Endothelial cell of umbilical vein (primary cell): ENCODE data around the gene CD53. TPM values are rescaled to one million over a fixed set of nuclear protein-coding genes. Genes with fewer than 3 reads are reported as not detected.

Experiments used
- BruUV-seq: library from RNA; stranded (reverse); fragments of 400-500 nt; replicated peaks from 2 replicates; lab custom pipeline; 2021; lab: Mats Ljungman, UMichigan
- CTCF ChIA-PET: fragments of 300-600, 350-600 bp; sonication (Branson Sonifier 250); formaldehyde crosslinking; loops from one replicate; lab custom pipeline; 2021; ENCODE audit warnings: antibody characterized with exemption, inconsistent platforms; lab: Charles Lee
- POLR2A ChIA-PET: fragments of 300-600, 350-600 bp; sonication (Branson Sonifier 250); formaldehyde crosslinking; loops from one replicate; lab custom pipeline; 2021; ENCODE audit warnings: antibody characterized with exemption, inconsistent platforms; lab: Charles Lee
- DNase-seq: peaks from one replicate; pipeline ENCODE4 v3.0.0-alpha.2; 2011; ENCODE audit warnings: low read depth, low spot score
- FAIRE-seq: peaks from 2 replicates; lab custom pipeline; 2011; peaks lifted over from hg19 to GRCh38; lab: Jason Lieb, UNC
- H2AFZ ChIP-seq: 2 replicates; pipeline ENCODE4 v1.6.0; 2012; ENCODE audit warnings: low read depth, low read length, control low read depth, inconsistent platforms
- H3K27ac ChIP-seq: 2 replicates; pipeline ENCODE4 v1.5.1; 2011; ENCODE audit warnings: low read depth, mild to moderate bottlenecking, control low read depth, low read length, moderate library complexity; ENCODE audit not compliant: insufficient read depth
- H3K27me3 ChIP-seq, 2 experiments: 2 replicates each; pipeline versions ENCODE4 v1.6.0 to v1.6.1; 2011; ENCODE audit warnings: low read length in 2 of 2, mixed read lengths in 1 of 2; ENCODE audit not compliant: control insufficient read depth in 2 of 2, insufficient read depth in 2 of 2
- H3K36me3 ChIP-seq, 2 experiments: 2 replicates in 1 of 2; 3 replicates in 1 of 2; pipeline ENCODE4 v1.5.1; 2011; ENCODE audit warnings: low read length in 2 of 2, mild to moderate bottlenecking in 1 of 2, moderate library complexity in 1 of 2; ENCODE audit not compliant: control insufficient read depth in 2 of 2, insufficient read depth in 2 of 2; ENCODE audit errors: extremely low read depth in 1 of 2
- H3K4me1 ChIP-seq: 3 replicates; pipeline ENCODE4 v1.5.1; 2011; ENCODE audit warnings: mild to moderate bottlenecking, low read length; ENCODE audit not compliant: control insufficient read depth, insufficient read depth; ENCODE audit errors: extremely low read depth
- H3K4me2 ChIP-seq: 2 replicates; pipeline ENCODE4 v1.6.1; 2011; ENCODE audit warnings: low read length, control low read depth, mixed read lengths; ENCODE audit not compliant: insufficient read depth
- H3K4me3 ChIP-seq, 3 experiments: fragments of 200-600 bp in 1 of 3; sonication (generic), shearing (Covaris generic) in 1 of 3; replicated peaks in 1 of 3; 2 replicates each; pipeline ENCODE4 v1.5.1; 2011 to 2016; ENCODE audit warnings: control low read depth in 3 of 3, low read length in 3 of 3, mild to moderate bottlenecking in 2 of 3, inconsistent platforms in 1 of 3, low read depth in 1 of 3, moderate library complexity in 1 of 3; ENCODE audit not compliant: insufficient read depth in 1 of 3
- H3K79me2 ChIP-seq: 2 replicates; pipeline ENCODE4 v1.6.0; 2012; ENCODE audit warnings: low read length, inconsistent platforms; ENCODE audit not compliant: control insufficient read depth, insufficient read depth
- H3K9ac ChIP-seq: replicated peaks from 2 replicates; pipeline ENCODE3; 2011; ENCODE audit warnings: low read length, control low read depth; ENCODE audit not compliant: insufficient read depth; ENCODE audit errors: extremely low read depth
- H3K9me1 ChIP-seq: replicated peaks from 3 replicates; pipeline ENCODE4 v1.6.0; 2011; ENCODE audit warnings: mild to moderate bottlenecking, low read length; ENCODE audit not compliant: control insufficient read depth, insufficient read depth; ENCODE audit errors: extremely low read depth
- H3K9me3 ChIP-seq: replicated peaks from 2 replicates; pipeline ENCODE4 v1.5.1; 2012; ENCODE audit warnings: low read length, inconsistent platforms; ENCODE audit not compliant: control insufficient read depth, insufficient read depth
- H4K20me1 ChIP-seq: replicated peaks from 2 replicates; pipeline ENCODE3; 2011; ENCODE audit warnings: mild to moderate bottlenecking, low read length; ENCODE audit not compliant: control insufficient read depth, insufficient read depth; ENCODE audit errors: extremely low read depth
- EZH2 ChIP-seq: IDR thresholded peaks from 2 replicates; pipeline ENCODE4 v1.6.1; 2012; ENCODE audit warnings: borderline replicate concordance, low read depth, mild to moderate bottlenecking, moderate library complexity, low read length, inconsistent platforms; ENCODE audit not compliant: severe bottlenecking
- FOS ChIP-seq: IDR thresholded peaks from 2 replicates; pipeline ENCODE4 v1.6.1; 2011; ENCODE audit warnings: mild to moderate bottlenecking, low read length, moderate library complexity, borderline replicate concordance; ENCODE audit not compliant: insufficient read depth
- GATA2 ChIP-seq: IDR thresholded peaks from 2 replicates; pipeline ENCODE4 v1.7.0; 2011; ENCODE audit warnings: low read depth, mild to moderate bottlenecking, moderate library complexity, mixed read lengths, low read length; ENCODE audit not compliant: insufficient read length, insufficient read depth
- JUN ChIP-seq: IDR thresholded peaks from 2 replicates; pipeline ENCODE4 v1.6.1; 2011; ENCODE audit warnings: borderline replicate concordance, low read depth; ENCODE audit not compliant: insufficient read length, insufficient read depth
- MYC ChIP-seq: IDR thresholded peaks from one replicate; pipeline ENCODE4 v1.6.1; 2011; ENCODE audit warnings: mild to moderate bottlenecking, low read depth, low read length
- POLR2A ChIP-seq: IDR thresholded peaks from 2 replicates; pipeline ENCODE4 v1.6.1; 2012; ENCODE audit warnings: low read depth, mild to moderate bottlenecking, control low read depth, low read length
- POLR2AphosphoS5 ChIP-seq: IDR thresholded peaks from 2 replicates; pipeline ENCODE4 v1.6.1; 2012; ENCODE audit warnings: low read depth, mild to moderate bottlenecking, control low read depth, low read length, moderate library complexity; ENCODE audit not compliant: insufficient read depth
- dilution Hi-C: fragments of 300-500 bp; cut with MboI; formaldehyde crosslinking; loops from one replicate; pipeline ENCODE4 v1.15.0; 2019; ENCODE audit warnings: low sequenced_read_pairs; ENCODE audit not compliant: extremely low pct_ligation_motif_present
- intact Hi-C: fragments of 100-400 bp; cut with micrococcal nuclease; formaldehyde crosslinking; loops from one replicate; pipeline ENCODE4 v1.10.0; 2022
- polyA plus RNA-seq, 4 experiments: library from polyadenylated mRNA; depleted of rRNA in 3 of 4; stranded (reverse) in 3 of 4; unstranded in 1 of 4; fragments of >200 nt; gene quantifications; 2 replicates each; pipeline versions ENCODE4 v1.2.1 to v1.2.3, GENCODE V29; 2011 to 2012; ENCODE audit warnings: missing spikeins in 1 of 4
- total RNA-seq: library from RNA; stranded (reverse); gene quantifications from 2 replicates; pipeline ENCODE4 v1.2.3, GENCODE V29; 2021
- TF ChIP-seq, protein P1 (sequence below): IDR thresholded peaks from 2 replicates; pipeline ENCODE4 v1.6.1; 2011; ENCODE audit not compliant: insufficient read depth, insufficient read length

Gene CD53
- total and polyA plus RNA-seq, 2 donors (not counting 3 experiments of a cell fraction or from before 2014, with no cell fraction given) = 0.35 TPM; not detected in 1

DNA sequence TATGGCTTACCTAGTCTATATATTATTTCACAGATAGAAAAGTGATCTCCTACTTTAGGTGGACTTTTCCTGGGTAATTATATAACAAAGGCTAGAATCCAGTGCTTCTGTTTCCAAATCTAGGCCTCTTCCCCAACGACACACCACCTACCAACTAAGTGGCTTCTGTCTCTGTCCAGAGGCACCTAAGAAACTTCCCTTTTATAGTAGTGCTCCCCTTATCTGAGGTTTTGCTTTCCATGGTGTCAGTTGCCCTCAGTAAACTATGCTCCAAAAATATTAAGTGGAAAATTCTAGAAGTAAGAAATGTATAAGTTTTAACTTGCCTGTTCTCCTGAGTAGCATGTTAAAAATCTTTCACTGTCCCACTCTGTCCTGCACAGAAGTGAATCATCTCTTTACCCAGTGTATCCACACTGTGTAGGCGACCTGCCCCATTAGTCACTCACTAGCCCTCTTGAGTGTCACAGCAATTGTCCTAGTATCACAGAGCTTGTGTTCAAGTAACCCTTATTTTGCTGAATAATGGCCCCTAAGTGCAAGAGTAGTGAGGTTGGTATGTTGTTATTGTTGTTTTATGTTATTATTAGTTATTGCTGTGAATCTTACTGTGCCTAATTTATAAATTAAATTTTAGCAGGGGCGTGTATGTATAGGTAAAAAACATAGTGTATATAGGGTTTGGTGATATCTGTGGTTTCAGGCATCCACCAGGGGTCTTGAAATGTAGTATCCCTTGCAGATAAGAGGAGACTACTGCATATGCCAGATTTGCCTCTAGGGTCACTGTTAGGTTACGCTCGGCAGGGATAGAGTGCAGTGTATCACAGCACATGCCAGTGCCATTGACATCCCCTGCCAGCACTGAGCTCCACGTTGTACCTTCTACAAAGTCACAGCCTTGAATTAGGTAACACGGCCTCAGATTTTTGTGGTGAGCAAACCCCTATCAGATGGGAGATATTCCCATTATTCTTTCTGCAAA is 14.7 kb upstream of the CD53 start:
- intact Hi-C loops = no loop called here
- no TSS peak for BruUV-seq
- no peak overlapping the region for H3K9ac ChIP-seq
- CTCF ChIA-PET = no interaction called here
- H3K4me1 ChIP-seq = no peaks in the 10 kb centered on the region
- H2AFZ ChIP-seq = no peak overlapping the region
- DNase-seq (no peak), FAIRE-seq (no peak)
- TF ChIP-seq MYC = no peak
- no peak for TF ChIP-seq POLR2A
- no peak for TF ChIP-seq JUN
- no peak for TF ChIP-seq POLR2AphosphoS5
- TF ChIP-seq, protein P1, sequence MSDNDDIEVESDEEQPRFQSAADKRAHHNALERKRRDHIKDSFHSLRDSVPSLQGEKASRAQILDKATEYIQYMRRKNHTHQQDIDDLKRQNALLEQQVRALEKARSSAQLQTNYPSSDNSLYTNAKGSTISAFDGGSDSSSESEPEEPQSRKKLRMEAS = no peak
- no peak for TF ChIP-seq GATA2
- no peak for TF ChIP-seq EZH2
- TF ChIP-seq FOS = no peak
- no peak overlapping the region for H3K27ac ChIP-seq
- no peak overlapping the region for H3K4me2 ChIP-seq
- dilution Hi-C loops = no loop called here
- no peak overlapping the region for H3K4me3 ChIP-seq
- H3K9me1 ChIP-seq = no peaks in the 10 kb centered on the region
- no peaks in the 10 kb centered on the region for H3K27me3 ChIP-seq
- no peaks in the 10 kb centered on the region for H3K9me3 ChIP-seq
- POLR2A ChIA-PET = no interaction called here
- H4K20me1 ChIP-seq = no peaks in the 10 kb centered on the region
- no peaks in the 10 kb centered on the region for H3K79me2 ChIP-seq
- H3K36me3 ChIP-seq = no peaks in the 10 kb centered on the region
